DOHH2 (cell line): ENCODE results near the gene RCL1.

Experiments
- H3F3A ChIP-seq: fragments of 200-600 bp; sonication (generic), shearing (Covaris generic); 2 replicates; pipeline ENCODE4 v1.6.0; 2016; ENCODE audit warnings: antibody characterized with exemption, mild to moderate bottlenecking; ENCODE audit not compliant: control insufficient read depth, insufficient read depth
- H3K27ac ChIP-seq: fragments of 200-600 bp; sonication (generic); 2 replicates; pipeline ENCODE4 v1.5.1; 2014; ENCODE audit warnings: low read depth, mild to moderate bottlenecking, low read length, moderate library complexity
- H3K27me3 ChIP-seq: fragments of 200-600 bp; sonication (generic); 2 replicates; pipeline ENCODE4 v1.6.1; 2014; ENCODE audit warnings: mild to moderate bottlenecking, low read length, mixed read lengths; ENCODE audit not compliant: control insufficient read depth
- H3K36me3 ChIP-seq: fragments of 200-600 bp; sonication (generic); 2 replicates; pipeline ENCODE4 v1.6.1; 2014; ENCODE audit warnings: mild to moderate bottlenecking, low read length, moderate library complexity, mixed read lengths; ENCODE audit not compliant: control insufficient read depth
- H3K4me1 ChIP-seq: fragments of 200-600 bp; sonication (generic); 2 replicates; pipeline ENCODE4 v1.6.1; 2014; ENCODE audit warnings: mild to moderate bottlenecking, low read length, mixed read lengths; ENCODE audit not compliant: control insufficient read depth
- H3K4me2 ChIP-seq: fragments of 200-600 bp; sonication (generic); 2 replicates; pipeline ENCODE4 v1.6.0; 2014; ENCODE audit warnings: mild to moderate bottlenecking, low read length, moderate library complexity
- H3K4me3 ChIP-seq: fragments of 200-600 bp; sonication (generic); 2 replicates; pipeline ENCODE4 v1.5.1; 2014; ENCODE audit warnings: mild to moderate bottlenecking, low read length, mixed read lengths
- H3K79me2 ChIP-seq: fragments of 200-600 bp; sonication (generic); 2 replicates; pipeline ENCODE4 v1.6.1; 2014; ENCODE audit warnings: mild to moderate bottlenecking, low read length, mixed read lengths; ENCODE audit not compliant: control insufficient read depth
- H3K9me2 ChIP-seq: fragments of 200-600 bp; sonication (generic); replicated peaks from 2 replicates; pipeline ENCODE4 v1.6.1; 2014; ENCODE audit warnings: mild to moderate bottlenecking, low read length, mixed read lengths; ENCODE audit not compliant: control insufficient read depth
- H3K9me3 ChIP-seq: fragments of 200-600 bp; sonication (generic); 2 replicates; pipeline ENCODE4 v1.6.1; 2014; ENCODE audit warnings: antibody characterized with exemption, low read length, mixed read lengths; ENCODE audit not compliant: control insufficient read depth, insufficient read depth
- H4K20me1 ChIP-seq: fragments of 200-600 bp; sonication (generic); 2 replicates; pipeline ENCODE4 v1.6.0; 2014; ENCODE audit warnings: low read depth, mild to moderate bottlenecking, antibody characterized with exemption, low read length, moderate library complexity; ENCODE audit not compliant: control insufficient read depth, insufficient read depth
- EZH2phosphoT487 ChIP-seq: fragments of 200-600 bp; sonication (generic); IDR thresholded peaks from 2 replicates; pipeline ENCODE4 v1.6.1; 2017; ENCODE audit warnings: borderline replicate concordance, mild to moderate bottlenecking, antibody characterized with exemption, low read length, moderate library complexity, mixed read lengths
- TF ChIP-seq, protein P1 (sequence below): fragments of 200-600 bp; sonication (generic); IDR thresholded peaks from one replicate; pipeline ENCODE4 v1.5.1; 2014; ENCODE audit warnings: antibody characterized with exemption, mild to moderate bottlenecking, low read depth, low read length; ENCODE audit not compliant: poor library complexity, severe bottlenecking

RCL1 gene, protein sequence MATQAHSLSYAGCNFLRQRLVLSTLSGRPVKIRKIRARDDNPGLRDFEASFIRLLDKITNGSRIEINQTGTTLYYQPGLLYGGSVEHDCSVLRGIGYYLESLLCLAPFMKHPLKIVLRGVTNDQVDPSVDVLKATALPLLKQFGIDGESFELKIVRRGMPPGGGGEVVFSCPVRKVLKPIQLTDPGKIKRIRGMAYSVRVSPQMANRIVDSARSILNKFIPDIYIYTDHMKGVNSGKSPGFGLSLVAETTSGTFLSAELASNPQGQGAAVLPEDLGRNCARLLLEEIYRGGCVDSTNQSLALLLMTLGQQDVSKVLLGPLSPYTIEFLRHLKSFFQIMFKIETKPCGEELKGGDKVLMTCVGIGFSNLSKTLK

DNA sequence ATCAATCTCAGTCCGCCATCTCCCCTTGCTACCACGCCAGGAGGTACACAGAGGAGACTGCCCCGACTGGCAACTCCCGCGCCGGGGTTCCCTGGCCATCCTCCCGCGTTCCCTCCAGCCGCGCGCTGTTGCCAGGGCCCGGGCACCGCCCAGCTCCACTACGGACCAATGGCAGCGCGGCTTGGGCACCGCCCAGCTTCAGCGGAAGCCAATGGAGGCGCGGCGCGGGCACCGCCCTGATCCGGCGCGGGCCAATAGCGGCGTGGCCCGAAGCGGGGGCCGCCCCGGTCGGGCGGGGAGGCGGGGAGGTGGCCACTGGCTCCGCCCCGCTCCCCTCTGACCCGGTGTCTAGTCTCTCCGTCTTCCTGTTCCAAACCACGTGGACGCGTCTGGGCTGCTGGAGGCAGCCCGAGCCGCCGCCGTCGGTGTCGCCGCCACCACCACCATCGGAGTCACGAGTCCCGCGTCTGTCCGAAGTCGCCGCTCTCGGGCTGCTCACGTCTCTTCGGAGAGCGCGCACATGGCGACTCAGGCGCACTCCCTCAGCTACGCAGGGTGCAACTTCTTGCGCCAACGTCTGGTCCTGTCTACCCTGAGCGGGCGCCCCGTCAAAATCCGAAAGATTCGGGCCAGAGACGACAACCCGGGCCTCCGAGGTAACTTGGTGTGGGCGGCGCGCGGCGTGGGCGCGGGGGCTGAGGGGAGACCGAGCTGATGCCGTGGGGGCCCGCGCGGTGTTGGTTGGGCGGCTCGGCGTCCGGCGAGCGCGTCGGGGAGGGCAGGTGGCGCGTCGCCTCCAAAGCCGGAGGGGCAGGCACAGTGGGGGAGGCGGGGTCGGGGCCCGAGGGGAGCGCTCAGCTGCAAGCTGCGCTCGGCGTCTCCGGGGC is at the start of gene RCL1:
Gene RCL1, plus strand, starts transcription at position 373 of the 887 bp plus-strand sequence. Its CDS starts 148 bp downstream, at position 521.
- no peak for TF ChIP-seq EZH2phosphoT487
- TF ChIP-seq, protein P1, sequence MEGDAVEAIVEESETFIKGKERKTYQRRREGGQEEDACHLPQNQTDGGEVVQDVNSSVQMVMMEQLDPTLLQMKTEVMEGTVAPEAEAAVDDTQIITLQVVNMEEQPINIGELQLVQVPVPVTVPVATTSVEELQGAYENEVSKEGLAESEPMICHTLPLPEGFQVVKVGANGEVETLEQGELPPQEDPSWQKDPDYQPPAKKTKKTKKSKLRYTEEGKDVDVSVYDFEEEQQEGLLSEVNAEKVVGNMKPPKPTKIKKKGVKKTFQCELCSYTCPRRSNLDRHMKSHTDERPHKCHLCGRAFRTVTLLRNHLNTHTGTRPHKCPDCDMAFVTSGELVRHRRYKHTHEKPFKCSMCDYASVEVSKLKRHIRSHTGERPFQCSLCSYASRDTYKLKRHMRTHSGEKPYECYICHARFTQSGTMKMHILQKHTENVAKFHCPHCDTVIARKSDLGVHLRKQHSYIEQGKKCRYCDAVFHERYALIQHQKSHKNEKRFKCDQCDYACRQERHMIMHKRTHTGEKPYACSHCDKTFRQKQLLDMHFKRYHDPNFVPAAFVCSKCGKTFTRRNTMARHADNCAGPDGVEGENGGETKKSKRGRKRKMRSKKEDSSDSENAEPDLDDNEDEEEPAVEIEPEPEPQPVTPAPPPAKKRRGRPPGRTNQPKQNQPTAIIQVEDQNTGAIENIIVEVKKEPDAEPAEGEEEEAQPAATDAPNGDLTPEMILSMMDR: no peak
- H3F3A ChIP-seq: peaks cover under 1% of the 10 kb centered on the region; the same call in 1 of the 2 replicates
- peak within 1 kb of the TSS; percentile 33 for H3K27ac ChIP-seq
- peaks cover 14% of the 10 kb centered on the region for H3K36me3 ChIP-seq
- H3K4me2 ChIP-seq: peak within 1 kb of the TSS; percentile 95
- H3K9me3 ChIP-seq: no peaks in the 10 kb centered on the region
- peaks cover 41% of the 10 kb centered on the region for H3K4me1 ChIP-seq
- peak within 1 kb of the TSS; percentile 96 for H3K4me3 ChIP-seq
- H3K9me2 ChIP-seq: no peaks in the 10 kb centered on the region
- H3K27me3 ChIP-seq: no peaks in the 10 kb centered on the region
- peaks cover 50% of the 10 kb centered on the region for H3K79me2 ChIP-seq
- peaks cover 19% of the 10 kb centered on the region; the same call in 1 of the 2 replicates for H4K20me1 ChIP-seq

DNA sequence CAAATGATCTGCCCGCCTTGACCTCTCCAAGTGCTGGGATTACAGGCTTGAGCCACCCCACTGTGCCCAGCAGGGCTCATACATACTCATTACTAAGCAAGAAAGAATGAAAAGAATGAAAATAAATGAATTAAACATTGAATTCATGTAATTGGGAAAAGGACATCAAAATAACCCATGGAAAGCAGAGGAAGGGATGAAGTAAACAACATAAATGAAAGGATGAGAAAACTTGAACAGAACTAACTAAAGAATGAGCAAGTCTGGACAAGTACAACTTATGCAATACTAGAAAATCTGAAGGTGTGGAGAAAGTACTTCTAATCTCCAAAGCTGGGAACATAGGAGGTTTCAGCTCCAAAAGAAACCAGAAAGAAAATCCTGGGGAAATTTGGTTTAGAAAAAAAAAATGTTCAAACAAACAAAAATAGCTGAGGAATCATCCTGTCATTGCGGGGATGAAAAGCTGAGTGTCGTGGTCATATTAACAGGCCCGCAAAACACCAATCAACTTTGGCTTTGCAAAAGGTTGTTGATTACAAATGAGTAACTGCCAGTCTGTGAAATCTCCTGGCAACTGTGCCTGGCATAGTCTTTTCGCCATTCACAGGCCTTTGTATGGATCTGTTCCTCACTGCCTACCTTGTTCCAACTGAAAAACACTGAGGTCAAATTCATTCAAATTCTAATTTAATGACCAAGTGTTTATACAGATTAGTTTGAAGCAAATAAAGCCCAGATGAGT is 49.4 kb upstream of the RCL1 start:
- Histone ChIP-seq H3K4me3 (no peak overlapping the region), H3F3A (no peaks in the 10 kb centered on the region), H3K4me2 (no peak overlapping the region), H3K4me1 (peaks cover 22% of the 10 kb centered on the region), H3K79me2 (peaks cover 33% of the 10 kb centered on the region), H3K36me3 (peaks cover 17% of the 10 kb centered on the region), H3K27ac (no peak overlapping the region), H4K20me1 (peaks cover 9% of the 10 kb centered on the region; the same call in 1 of the 2 replicates), H3K9me3 (no peaks in the 10 kb centered on the region), H3K9me2 (no peaks in the 10 kb centered on the region), H3K27me3 (no peaks in the 10 kb centered on the region)
- TF ChIP-seq, protein P1: no peak
- no peak for TF ChIP-seq EZH2phosphoT487

DNA sequence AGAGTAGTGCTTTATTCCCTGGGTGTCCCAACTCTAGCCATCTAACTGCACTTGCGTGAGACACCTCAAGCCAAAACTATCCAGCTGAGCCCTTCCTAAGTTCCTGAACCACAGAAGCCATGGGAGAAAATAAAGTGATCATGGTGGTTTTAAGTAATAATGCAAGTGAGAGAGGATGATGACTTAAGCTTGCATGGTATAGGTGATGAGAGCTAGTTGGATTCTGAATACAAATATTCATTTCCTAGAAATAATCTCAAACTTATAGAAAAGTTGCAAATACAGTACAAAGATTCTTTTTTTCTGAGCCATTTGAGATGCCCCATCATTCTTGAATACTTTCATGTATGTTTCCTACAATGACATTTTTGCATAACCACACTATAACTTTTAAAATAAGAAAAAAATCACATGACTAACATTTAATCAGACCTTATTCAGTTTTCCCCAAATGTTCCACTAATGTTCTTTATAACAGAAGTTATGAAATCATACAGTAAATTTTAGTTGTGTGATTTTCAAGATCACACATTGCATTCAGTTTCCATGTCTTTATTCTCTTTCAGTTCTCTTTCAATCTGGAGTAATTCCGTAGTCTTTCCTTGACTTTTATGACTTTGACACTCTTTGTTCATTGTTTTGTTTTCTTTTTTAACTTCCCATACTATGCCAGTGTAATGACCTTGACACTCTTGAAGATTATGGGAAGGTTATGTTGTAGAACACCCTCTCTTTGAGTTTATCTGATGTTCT is 46.3 kb upstream of the RCL1 start:
- TF ChIP-seq, protein P1: no peak
- TF ChIP-seq EZH2phosphoT487: no peak
- Histone ChIP-seq H3K4me2 (no peak overlapping the region), H3K27me3 (no peaks in the 10 kb centered on the region), H3F3A (no peaks in the 10 kb centered on the region), H3K4me1 (peaks cover 10% of the 10 kb centered on the region), H3K36me3 (no peaks in the 10 kb centered on the region), H3K4me3 (no peak overlapping the region), H4K20me1 (no peaks in the 10 kb centered on the region), H3K9me3 (no peaks in the 10 kb centered on the region), H3K9me2 (no peaks in the 10 kb centered on the region), H3K79me2 (peaks cover 5% of the 10 kb centered on the region), H3K27ac (no peak overlapping the region)
